GM13977 (cell line): ENCODE data around the gene PELI1.

Experiments used
- DNase-seq: peaks from one replicate; pipeline ENCODE4 v3.0.0; 2012; ENCODE audit warnings: low spot score
- in situ Hi-C: fragments of 300-500 bp; cut with MboI; formaldehyde crosslinking; loops from one replicate; pipeline ENCODE4 v1.12.0; 2022; ENCODE audit warnings: low sequenced_read_pairs, low pct_unique_long_range_greater_than_20kb, mixed read lengths, inconsistent platforms; ENCODE audit not compliant: unreplicated experiment
- TF ChIP-seq, protein P1 (sequence below): IDR thresholded peaks from 2 replicates; pipeline ENCODE4 v1.5.1; 2012; ENCODE audit warnings: mild to moderate bottlenecking, control low read depth; ENCODE audit not compliant: insufficient read depth; ENCODE audit errors: extremely low read depth, missing control alignments

The PELI1 gene

DNA sequence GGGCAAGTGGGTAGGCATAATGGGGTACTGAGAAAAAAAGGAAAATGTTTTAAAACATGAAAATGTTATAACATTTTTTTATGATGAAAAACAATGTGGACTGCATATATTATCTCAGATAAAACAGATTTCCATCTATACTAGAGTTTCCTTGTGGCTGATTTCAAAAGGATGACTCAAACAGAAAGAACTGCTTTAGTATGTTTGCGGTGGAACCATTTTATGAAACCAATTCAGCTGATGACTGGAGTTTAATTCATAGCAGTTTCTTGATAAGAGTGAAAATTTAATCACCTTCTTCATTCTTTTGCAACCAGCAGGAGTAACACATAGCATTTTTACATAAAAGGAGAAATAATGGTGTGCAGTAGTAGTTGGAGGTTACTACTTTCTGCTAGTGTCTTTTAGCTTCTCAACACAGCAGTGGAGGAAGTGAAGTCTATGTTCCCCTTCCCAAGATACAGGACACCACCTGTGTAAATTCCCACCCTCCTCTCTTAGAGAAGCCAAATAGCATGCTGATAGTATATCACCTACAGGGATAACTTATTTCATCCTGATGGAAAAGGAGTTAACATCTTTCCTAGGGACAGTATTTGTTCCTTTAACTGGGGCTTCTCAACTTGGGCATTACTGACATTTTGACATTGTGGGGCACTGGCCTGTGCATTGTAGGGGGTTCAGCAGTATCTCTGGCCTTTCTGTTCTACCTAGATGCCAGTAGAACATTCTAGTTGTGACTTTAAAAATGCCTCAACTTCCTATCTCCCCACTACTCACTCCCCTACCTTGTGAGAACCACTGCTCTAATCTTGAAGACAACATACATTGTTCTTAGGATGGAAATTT, 29.9 kb downstream of the PELI1 start:
- TF ChIP-seq, protein P1, sequence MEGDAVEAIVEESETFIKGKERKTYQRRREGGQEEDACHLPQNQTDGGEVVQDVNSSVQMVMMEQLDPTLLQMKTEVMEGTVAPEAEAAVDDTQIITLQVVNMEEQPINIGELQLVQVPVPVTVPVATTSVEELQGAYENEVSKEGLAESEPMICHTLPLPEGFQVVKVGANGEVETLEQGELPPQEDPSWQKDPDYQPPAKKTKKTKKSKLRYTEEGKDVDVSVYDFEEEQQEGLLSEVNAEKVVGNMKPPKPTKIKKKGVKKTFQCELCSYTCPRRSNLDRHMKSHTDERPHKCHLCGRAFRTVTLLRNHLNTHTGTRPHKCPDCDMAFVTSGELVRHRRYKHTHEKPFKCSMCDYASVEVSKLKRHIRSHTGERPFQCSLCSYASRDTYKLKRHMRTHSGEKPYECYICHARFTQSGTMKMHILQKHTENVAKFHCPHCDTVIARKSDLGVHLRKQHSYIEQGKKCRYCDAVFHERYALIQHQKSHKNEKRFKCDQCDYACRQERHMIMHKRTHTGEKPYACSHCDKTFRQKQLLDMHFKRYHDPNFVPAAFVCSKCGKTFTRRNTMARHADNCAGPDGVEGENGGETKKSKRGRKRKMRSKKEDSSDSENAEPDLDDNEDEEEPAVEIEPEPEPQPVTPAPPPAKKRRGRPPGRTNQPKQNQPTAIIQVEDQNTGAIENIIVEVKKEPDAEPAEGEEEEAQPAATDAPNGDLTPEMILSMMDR = no peak
- DNase-seq = no peak
- in situ Hi-C loops = no loop called here

DNA sequence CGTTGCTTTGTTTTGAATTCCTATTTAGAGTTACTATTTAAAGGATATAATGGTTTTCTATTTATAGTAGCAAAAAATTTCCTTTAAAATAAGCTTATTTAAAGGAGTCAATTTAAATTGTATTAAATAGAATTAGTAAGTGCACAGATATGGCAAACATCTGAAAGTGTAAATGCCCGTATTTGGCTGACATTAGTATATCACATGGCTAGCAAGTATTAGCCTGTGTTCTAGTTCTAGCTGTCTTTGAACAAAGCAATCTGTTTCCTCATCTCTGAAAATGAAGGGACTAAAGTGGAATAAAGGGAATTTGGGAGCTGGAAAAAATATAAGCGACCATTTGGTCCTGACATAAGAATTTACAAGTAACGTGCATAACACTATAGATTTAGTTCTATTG, 32.2 kb downstream of the PELI1 start:
- DNase-seq = no peak
- TF ChIP-seq, protein P1 = no peak
- in situ Hi-C loops = no loop called here

DNA sequence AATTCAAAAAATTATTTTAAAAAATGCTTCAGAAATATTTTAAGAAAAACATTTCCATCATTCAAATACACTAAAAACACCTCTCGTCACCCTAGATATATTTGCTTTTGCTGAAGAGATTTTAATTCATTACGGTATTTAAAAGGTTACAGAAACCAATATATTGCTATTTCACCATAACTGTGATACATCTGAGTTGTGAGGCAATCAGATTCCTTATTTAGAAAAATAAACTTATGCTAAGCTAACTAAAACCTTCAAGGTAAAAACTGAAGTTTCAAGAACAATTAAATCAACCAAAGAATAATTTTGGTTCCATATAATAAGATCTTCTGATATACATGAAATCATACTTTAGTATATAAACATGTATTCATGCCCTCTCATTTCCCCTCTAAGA, 32.8 kb downstream of the PELI1 start:
- TF ChIP-seq, protein P1 = no peak
- in situ Hi-C loops = no loop called here
- DNase-seq = no peak

DNA sequence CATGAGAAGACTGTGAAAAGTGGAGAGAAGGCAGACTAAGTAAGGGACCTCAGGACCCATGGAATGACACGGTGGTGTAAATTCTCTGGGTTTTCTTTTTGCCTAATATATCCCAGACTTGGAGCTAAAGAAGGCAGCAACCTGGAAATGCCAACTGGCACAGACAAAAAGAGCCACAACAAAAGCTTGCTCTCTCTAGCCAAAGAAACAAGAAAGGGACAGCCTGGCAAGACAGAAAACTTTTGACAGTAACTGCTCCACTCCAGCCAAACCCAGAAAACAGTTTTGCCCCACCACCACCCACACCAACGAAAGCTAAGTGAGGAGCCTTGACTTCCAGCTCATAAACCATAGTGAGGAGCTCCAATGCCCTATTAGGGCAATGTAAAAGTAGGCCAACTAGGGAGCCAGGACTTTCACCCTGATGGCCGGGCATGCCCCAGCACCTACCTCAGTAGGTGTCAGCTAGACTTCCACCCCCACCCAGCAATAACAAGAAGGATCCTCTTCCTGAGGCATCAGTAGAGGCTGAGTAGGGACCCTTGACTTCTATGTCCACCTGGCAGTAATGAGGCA, 35.5 kb downstream of the PELI1 start:
- in situ Hi-C loops = no loop called here
- TF ChIP-seq, protein P1 = no peak
- DNase-seq = no peak

DNA sequence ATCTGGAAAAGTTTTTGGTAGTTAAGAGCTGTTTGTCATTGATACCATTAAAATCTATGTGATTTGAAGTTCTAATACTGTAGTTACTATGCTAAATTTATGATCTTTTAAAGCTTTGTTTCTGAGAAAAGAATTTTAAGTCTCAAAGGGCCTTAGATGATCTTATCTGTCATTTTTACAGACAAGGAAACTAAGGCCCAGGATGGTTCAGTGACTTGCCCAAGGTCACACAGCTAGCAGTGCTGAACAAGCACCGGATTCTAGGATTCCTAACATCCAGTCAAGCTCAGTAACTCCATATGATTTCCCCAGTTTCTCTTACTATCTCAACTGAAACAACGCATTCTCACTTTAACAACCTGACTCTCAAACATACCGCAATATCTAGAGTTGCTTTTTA, 37.7 kb downstream of the PELI1 start:
- in situ Hi-C loops = no loop called here
- DNase-seq = no peak
- TF ChIP-seq, protein P1 = no peak

DNA sequence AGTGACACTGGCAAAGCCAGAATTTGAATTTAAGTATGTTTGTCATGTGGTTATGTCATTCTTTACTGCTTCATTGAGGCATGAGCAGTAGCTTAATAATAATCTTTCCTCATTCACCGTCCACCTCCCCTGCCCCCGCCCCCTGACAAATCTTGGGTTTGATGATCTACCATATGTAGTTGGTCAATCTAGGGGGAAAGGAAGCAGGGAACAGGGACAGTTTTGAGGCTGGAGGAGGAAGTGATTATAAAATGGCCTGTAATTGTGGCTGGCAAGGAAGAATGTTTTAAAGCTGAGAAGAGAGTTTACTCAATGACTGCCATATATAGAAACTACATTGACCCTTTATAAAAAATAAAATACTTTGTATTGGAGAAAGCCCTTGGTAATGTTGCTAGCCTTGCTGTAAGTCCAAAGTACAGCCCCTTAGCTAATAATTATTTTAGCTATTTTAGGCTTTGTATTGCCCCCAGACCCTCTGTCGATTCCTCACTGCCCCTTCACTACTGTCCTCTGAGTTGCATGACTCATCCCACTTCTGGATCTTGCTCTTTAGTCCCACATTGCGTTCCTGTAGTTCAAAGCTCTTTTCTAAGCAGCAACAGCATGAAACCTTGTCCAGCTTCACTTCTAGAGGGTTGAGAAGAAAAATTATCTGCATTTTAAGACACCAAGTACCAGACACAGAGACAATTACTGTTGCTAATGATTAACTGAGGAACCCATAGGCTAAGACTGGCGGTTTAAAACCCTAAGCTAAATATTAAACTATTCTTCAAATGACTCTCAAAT, 38.4 kb downstream of the PELI1 start:
- no peak for DNase-seq
- TF ChIP-seq, protein P1 = no peak
- in situ Hi-C loops = no loop called here
